Dendritic cell treated with granulocyte-macrophage colony-stimulating factor and Interleukin-4, amounts not matched to agents 40 ng/mL and 50 ng/mL, for 4 days (primary cell): ENCODE measurements around the gene CLIP3.
"Not testable (repeated sequence)": the region's sequence is repeated elsewhere in the genome, so short reads cannot be mapped to it uniquely, and the experiment has no call there.

ENCODE experiments used
- H3K27ac Mint-ChIP-seq: one replicate; pipeline ENCODE4 v1.8.0; 2022; ENCODE audit warnings: mild to moderate bottlenecking, mixed read lengths
- H3K27me3 Mint-ChIP-seq: one replicate; pipeline ENCODE4 v1.8.0; 2022; ENCODE audit warnings: mild to moderate bottlenecking, mixed read lengths
- H3K36me3 Mint-ChIP-seq: one replicate; pipeline ENCODE4 v1.8.0; 2022; ENCODE audit warnings: low read depth, mixed read lengths
- H3K4me1 Mint-ChIP-seq: one replicate; pipeline ENCODE4 v1.8.0; 2022; ENCODE audit warnings: low read depth, mixed read lengths
- H3K4me3 Mint-ChIP-seq: one replicate; pipeline ENCODE4 v1.8.0; 2022; ENCODE audit warnings: mild to moderate bottlenecking, moderate library complexity, mixed read lengths
- H3K9me3 Mint-ChIP-seq: one replicate; pipeline ENCODE4 v1.8.0; 2022; ENCODE audit warnings: mixed read lengths
- intact Hi-C: fragments of 100-400 bp; cut with micrococcal nuclease; formaldehyde crosslinking; loops from one replicate; pipeline ENCODE4 v1.15.0; 2022

CLIP3 gene

GRCh38 chr19:36032251-36033104 lies at the start of gene CLIP3:
Gene CLIP3, minus strand, starts transcription at chr19:36032873. Its CDS starts 516 bp downstream, at chr19:36032357.
- H3K4me3 Mint-ChIP-seq = no peak within 1 kb of the TSS
- intact Hi-C loops = no loop called here
- peaks cover 18% of the 10 kb centered on the region for H3K27me3 Mint-ChIP-seq
- peaks cover 25% of the 10 kb centered on the region for H3K4me1 Mint-ChIP-seq
- no peak within 1 kb of the TSS for H3K27ac Mint-ChIP-seq
- peaks cover 35% of the 10 kb centered on the region for H3K36me3 Mint-ChIP-seq
- H3K9me3 Mint-ChIP-seq = no peaks in the 10 kb centered on the region

- Mint-ChIP-seq H3K4me1 (no peaks in the 10 kb centered on the region), H3K9me3 (no peaks in the 10 kb centered on the region), H3K27me3 (no peaks in the 10 kb centered on the region), H3K36me3 (peaks cover 26% of the 10 kb centered on the region), H3K4me3 (no peak overlapping the region), H3K27ac (no peak overlapping the region)
- intact Hi-C loops = no loop called here
Observed at GRCh38 chr19:36081894-36082293, 49.2 kb upstream of the CLIP3 start.

- Mint-ChIP-seq H3K27me3 (no peaks in the 10 kb centered on the region), H3K36me3 (peaks cover 26% of the 10 kb centered on the region), H3K27ac (no peak overlapping the region)
Observed at GRCh38 chr19:36081385-36081784, 48.7 kb upstream of the CLIP3 start.

GRCh38 chr19:36079389-36079945 lies 46.8 kb upstream of the CLIP3 start:
- intact Hi-C loops = no loop called here

More at GRCh38 chr19:36081385-36081784, 48.7 kb upstream of the CLIP3 start:
- intact Hi-C loops = no loop called here
- Mint-ChIP-seq H3K4me3 (no peak overlapping the region), H3K9me3 (no peaks in the 10 kb centered on the region), H3K4me1 (no peaks in the 10 kb centered on the region)

GRCh38 chr19:36073121-36073876 lies 40.6 kb upstream of the CLIP3 start:
- Mint-ChIP-seq H3K4me3 (no peak overlapping the region), H3K4me1 (no peaks in the 10 kb centered on the region), H3K27ac (no peak overlapping the region), H3K27me3 (no peaks in the 10 kb centered on the region), H3K36me3 (peaks cover 25% of the 10 kb centered on the region), H3K9me3 (no peaks in the 10 kb centered on the region)
- intact Hi-C loops = no loop called here

More at GRCh38 chr19:36079389-36079945, 46.8 kb upstream of the CLIP3 start:
- Mint-ChIP-seq H3K27ac (no peak overlapping the region), H3K27me3 (no peaks in the 10 kb centered on the region), H3K4me3 (no peak overlapping the region), H3K4me1 (no peaks in the 10 kb centered on the region), H3K36me3 (peaks cover 21% of the 10 kb centered on the region), H3K9me3 (no peaks in the 10 kb centered on the region)

- Mint-ChIP-seq H3K4me1 (no peaks in the 10 kb centered on the region), H3K9me3 (no peaks in the 10 kb centered on the region), H3K4me3 (no peak overlapping the region), H3K36me3 (peaks cover 35% of the 10 kb centered on the region), H3K27ac (no peak overlapping the region), H3K27me3 (no peaks in the 10 kb centered on the region)
- intact Hi-C loops = no loop called here
Observed at GRCh38 chr19:36072081-36072480, 39.4 kb upstream of the CLIP3 start.

GRCh38 chr19:36068810-36069499 lies 36.3 kb upstream of the CLIP3 start:
- intact Hi-C loops, H3K27ac Mint-ChIP-seq, H3K4me3 Mint-ChIP-seq, H3K4me1 Mint-ChIP-seq, H3K27me3 Mint-ChIP-seq, H3K9me3 Mint-ChIP-seq: not testable (repeated sequence)
- peaks cover 35% of the 10 kb centered on the region for H3K36me3 Mint-ChIP-seq

GRCh38 chr19:36067681-36068080 lies 35.0 kb upstream of the CLIP3 start:
- H3K9me3 Mint-ChIP-seq = no peaks in the 10 kb centered on the region
- H3K36me3 Mint-ChIP-seq = peaks cover 28% of the 10 kb centered on the region
- H3K4me3 Mint-ChIP-seq = no peak overlapping the region
- no peaks in the 10 kb centered on the region for H3K27me3 Mint-ChIP-seq
- intact Hi-C loops = no loop called here
- no peak overlapping the region for H3K27ac Mint-ChIP-seq
- peaks cover 8% of the 10 kb centered on the region for H3K4me1 Mint-ChIP-seq

GRCh38 chr19:36064826-36065225 lies 32.2 kb upstream of the CLIP3 start:
- Mint-ChIP-seq H3K27me3 (no peaks in the 10 kb centered on the region), H3K27ac (peak overlapping the region; percentile 64), H3K9me3 (no peaks in the 10 kb centered on the region), H3K36me3 (peaks cover 18% of the 10 kb centered on the region), H3K4me1 (peaks cover 8% of the 10 kb centered on the region), H3K4me3 (no peak overlapping the region)
- intact Hi-C loops = no loop called here

- no peak overlapping the region for H3K4me3 Mint-ChIP-seq
- no peaks in the 10 kb centered on the region for H3K27me3 Mint-ChIP-seq
- peaks cover 17% of the 10 kb centered on the region for H3K4me1 Mint-ChIP-seq
- H3K9me3 Mint-ChIP-seq = no peaks in the 10 kb centered on the region
- no peak overlapping the region for H3K27ac Mint-ChIP-seq
- no peaks in the 10 kb centered on the region for H3K36me3 Mint-ChIP-seq
- intact Hi-C loops = loop anchor here (2.0 kb wide), 1 partner anchor 109 kb away; no protein-coding TSS in a partner anchor
Observed at GRCh38 chr19:36061367-36061766, 28.7 kb upstream of the CLIP3 start.

GRCh38 chr19:36060430-36060829 lies 27.8 kb upstream of the CLIP3 start:
- H3K36me3 Mint-ChIP-seq = no peaks in the 10 kb centered on the region
- peaks cover 25% of the 10 kb centered on the region for H3K4me1 Mint-ChIP-seq
- no peak overlapping the region for H3K27ac Mint-ChIP-seq
- no peaks in the 10 kb centered on the region for H3K9me3 Mint-ChIP-seq
- intact Hi-C loops = loop anchor here (2.0 kb wide), 1 partner anchor 110 kb away; no protein-coding TSS in a partner anchor
- no peak overlapping the region for H3K4me3 Mint-ChIP-seq
- H3K27me3 Mint-ChIP-seq = no peaks in the 10 kb centered on the region

- Mint-ChIP-seq H3K9me3 (no peaks in the 10 kb centered on the region), H3K4me1 (peaks cover 20% of the 10 kb centered on the region), H3K27ac (no peak overlapping the region), H3K36me3 (no peaks in the 10 kb centered on the region), H3K27me3 (no peaks in the 10 kb centered on the region), H3K4me3 (no peak overlapping the region)
- intact Hi-C loops = no loop called here
Observed at GRCh38 chr19:36059180-36059910, 26.7 kb upstream of the CLIP3 start.

GRCh38 chr19:36058481-36059179 lies 26.0 kb upstream of the CLIP3 start:
- H3K27me3 Mint-ChIP-seq = no peaks in the 10 kb centered on the region
- no peak overlapping the region for H3K27ac Mint-ChIP-seq
- no peaks in the 10 kb centered on the region for H3K9me3 Mint-ChIP-seq
- H3K4me3 Mint-ChIP-seq = no peak overlapping the region
- peaks cover 7% of the 10 kb centered on the region for H3K36me3 Mint-ChIP-seq
- peaks cover 24% of the 10 kb centered on the region for H3K4me1 Mint-ChIP-seq
- intact Hi-C loops = no loop called here
